Fibroblast of lung (primary cell): Measurements from ENCODE around the gene SDCCAG8. TPM values are rescaled to one million over a fixed set of nuclear protein-coding genes. Genes with fewer than 3 reads are reported as not detected.

Experiments
- DNase-seq, 2 donors: peaks; one replicate each; pipeline versions ENCODE4 v3.0.0 to v3.0.0-alpha.2; 2010; ENCODE audit warnings: low read depth in 2 of 2
- H2AFZ ChIP-seq: 2 replicates; pipeline ENCODE4 v1.5.1; 2012; ENCODE audit warnings: low read length, control low read depth, inconsistent platforms
- H3K27ac ChIP-seq: 2 replicates; pipeline ENCODE4 v1.5.1; 2011; ENCODE audit warnings: low read length, control low read depth; ENCODE audit not compliant: insufficient read depth
- H3K27me3 ChIP-seq: 2 replicates; pipeline ENCODE4 v1.5.1; 2011; ENCODE audit warnings: mild to moderate bottlenecking, low read length; ENCODE audit not compliant: control insufficient read depth, insufficient read depth
- H3K36me3 ChIP-seq: 2 replicates; pipeline ENCODE4 v1.5.1; 2011; ENCODE audit warnings: low read length; ENCODE audit not compliant: control insufficient read depth, insufficient read depth
- H3K4me1 ChIP-seq: 2 replicates; pipeline ENCODE4 v1.5.1; 2011; ENCODE audit warnings: low read length; ENCODE audit not compliant: control insufficient read depth, insufficient read depth; ENCODE audit errors: extremely low read depth
- H3K4me2 ChIP-seq: 2 replicates; pipeline ENCODE4 v1.5.1; 2011; ENCODE audit warnings: low read length, control low read depth; ENCODE audit not compliant: insufficient read depth; ENCODE audit errors: extremely low read depth
- H3K4me3 ChIP-seq, 4 experiments: fragments of 200-600 bp in 1 of 4; sonication (generic) in 1 of 4; replicated peaks in 1 of 4; 2 replicates each; pipeline ENCODE4 v1.5.1; 2011 to 2016; ENCODE audit warnings: low read length in 4 of 4, low read depth in 3 of 4, mild to moderate bottlenecking in 3 of 4, control low read depth in 2 of 4, inconsistent platforms in 1 of 4, mixed read lengths in 1 of 4; ENCODE audit not compliant: insufficient read depth in 1 of 4; ENCODE audit errors: control extremely low read depth in 1 of 4
- H3K79me2 ChIP-seq: 2 replicates; pipeline ENCODE4 v1.5.1; 2012; ENCODE audit warnings: mild to moderate bottlenecking, low read length, inconsistent platforms; ENCODE audit not compliant: control insufficient read depth, insufficient read depth
- H3K9ac ChIP-seq: 2 replicates; pipeline ENCODE4 v1.5.1; 2011; ENCODE audit warnings: mild to moderate bottlenecking, low read length, control low read depth; ENCODE audit not compliant: insufficient read depth
- H3K9me3 ChIP-seq: 2 replicates; pipeline ENCODE4 v1.5.1; 2012; ENCODE audit warnings: low read depth, low read length; ENCODE audit not compliant: control insufficient read depth, insufficient read depth
- H4K20me1 ChIP-seq: 2 replicates; pipeline ENCODE4 v1.5.1; 2011; ENCODE audit warnings: low read length; ENCODE audit not compliant: control insufficient read depth, insufficient read depth; ENCODE audit errors: extremely low read depth
- EZH2 ChIP-seq: IDR thresholded peaks from 2 replicates; pipeline ENCODE4 v1.5.1; 2012; ENCODE audit warnings: low read length, control low read depth, mild to moderate bottlenecking; ENCODE audit errors: missing control alignments
- polyA plus RNA-seq, 2 donors: library from polyadenylated mRNA; depleted of rRNA in 1 of 2; stranded (reverse) in 1 of 2; unstranded in 1 of 2; fragments of >200 nt; gene quantifications; 2 replicates each; pipeline ENCODE4 v1.2.1, GENCODE V29; 2011 to 2012; ENCODE audit warnings: missing spikeins in 1 of 2
- total RNA-seq: library from RNA; depleted of rRNA; stranded (reverse); fragments of >200 nt; gene quantifications from 2 replicates; pipeline ENCODE4 v1.2.1, GENCODE V29; 2014
- TF ChIP-seq, protein P1 (sequence below), 2 donors: IDR thresholded peaks in 1 of 2; conservative IDR thresholded peaks in 1 of 2; 1 replicate in 1 of 2; 2 replicates in 1 of 2; pipeline ENCODE4 v1.5.1; 2011 to 2012; ENCODE audit warnings: low read length in 2 of 2, control low read depth in 1 of 2, inconsistent platforms in 1 of 2, low read depth in 1 of 2, mild to moderate bottlenecking in 1 of 2

Gene SDCCAG8
- total and polyA plus RNA-seq, 2 donors (not counting 1 experiment from before 2014, with no cell fraction given), result 34.8 to 53.2 TPM

DNA sequence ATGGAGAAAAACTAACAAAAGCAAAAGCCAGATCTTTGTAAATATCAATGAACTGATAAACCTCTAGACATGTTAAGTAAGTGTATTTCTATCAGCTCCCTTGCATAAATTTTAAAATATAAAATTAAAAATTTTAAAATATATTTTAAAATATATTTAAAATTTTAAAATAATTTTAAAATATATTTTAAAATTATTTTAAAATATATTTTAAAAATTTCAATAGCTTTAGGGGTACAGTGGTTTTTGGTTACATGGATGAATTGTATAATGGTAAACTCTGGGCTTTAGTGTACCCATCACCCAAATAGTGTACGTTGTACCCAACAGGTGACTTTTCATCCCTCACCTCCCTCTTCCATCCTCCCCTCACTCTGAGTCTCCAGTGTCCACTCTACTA lies 279.2 kb downstream of the SDCCAG8 start:
- H2AFZ ChIP-seq, result no peak overlapping the region
- no peaks in the 10 kb centered on the region for H3K4me1 ChIP-seq
- H3K36me3 ChIP-seq, result no peaks in the 10 kb centered on the region
- TF ChIP-seq EZH2, result no peak
- TF ChIP-seq, protein P1, sequence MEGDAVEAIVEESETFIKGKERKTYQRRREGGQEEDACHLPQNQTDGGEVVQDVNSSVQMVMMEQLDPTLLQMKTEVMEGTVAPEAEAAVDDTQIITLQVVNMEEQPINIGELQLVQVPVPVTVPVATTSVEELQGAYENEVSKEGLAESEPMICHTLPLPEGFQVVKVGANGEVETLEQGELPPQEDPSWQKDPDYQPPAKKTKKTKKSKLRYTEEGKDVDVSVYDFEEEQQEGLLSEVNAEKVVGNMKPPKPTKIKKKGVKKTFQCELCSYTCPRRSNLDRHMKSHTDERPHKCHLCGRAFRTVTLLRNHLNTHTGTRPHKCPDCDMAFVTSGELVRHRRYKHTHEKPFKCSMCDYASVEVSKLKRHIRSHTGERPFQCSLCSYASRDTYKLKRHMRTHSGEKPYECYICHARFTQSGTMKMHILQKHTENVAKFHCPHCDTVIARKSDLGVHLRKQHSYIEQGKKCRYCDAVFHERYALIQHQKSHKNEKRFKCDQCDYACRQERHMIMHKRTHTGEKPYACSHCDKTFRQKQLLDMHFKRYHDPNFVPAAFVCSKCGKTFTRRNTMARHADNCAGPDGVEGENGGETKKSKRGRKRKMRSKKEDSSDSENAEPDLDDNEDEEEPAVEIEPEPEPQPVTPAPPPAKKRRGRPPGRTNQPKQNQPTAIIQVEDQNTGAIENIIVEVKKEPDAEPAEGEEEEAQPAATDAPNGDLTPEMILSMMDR (conservative IDR thresholded peaks at IDR 0.05 in 1 of 2, IDR thresholded peaks at IDR 0.05 in 1 of 2; ENCODE audit: low read depth in 1 of 2, low read length in 2 of 2), result no peak
- no peaks in the 10 kb centered on the region for H3K79me2 ChIP-seq
- H3K9me3 ChIP-seq, result no peaks in the 10 kb centered on the region
- no peak overlapping the region for H3K27ac ChIP-seq
- no peaks in the 10 kb centered on the region for H3K27me3 ChIP-seq
- H3K9ac ChIP-seq, result no peak overlapping the region
- H3K4me2 ChIP-seq, result no peak overlapping the region
- DNase-seq, result no peak
- no peaks in the 10 kb centered on the region for H4K20me1 ChIP-seq
- no peak overlapping the region for H3K4me3 ChIP-seq

DNA sequence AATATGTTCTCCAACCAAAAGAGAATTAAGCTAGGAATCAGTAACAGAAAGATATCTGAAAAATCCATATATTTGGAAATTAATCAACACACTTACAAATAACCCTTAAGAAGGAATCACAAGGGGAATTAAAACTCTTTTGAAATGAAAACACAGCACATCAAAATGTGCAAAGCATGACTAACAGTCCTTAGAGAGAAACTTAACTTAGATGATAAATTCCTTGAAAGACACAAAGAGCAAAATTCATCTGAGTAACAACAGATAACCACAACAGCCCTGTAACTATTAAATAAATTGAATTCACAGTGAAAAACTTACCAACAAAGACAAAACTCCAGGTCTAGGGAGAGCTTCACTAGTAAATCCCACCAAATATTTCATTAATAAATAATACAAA lies 283.8 kb downstream of the SDCCAG8 start:
- DNase-seq, result peak in 1 of 2 donors; percentile 34
- H3K4me2 ChIP-seq, result no peak overlapping the region

DNA sequence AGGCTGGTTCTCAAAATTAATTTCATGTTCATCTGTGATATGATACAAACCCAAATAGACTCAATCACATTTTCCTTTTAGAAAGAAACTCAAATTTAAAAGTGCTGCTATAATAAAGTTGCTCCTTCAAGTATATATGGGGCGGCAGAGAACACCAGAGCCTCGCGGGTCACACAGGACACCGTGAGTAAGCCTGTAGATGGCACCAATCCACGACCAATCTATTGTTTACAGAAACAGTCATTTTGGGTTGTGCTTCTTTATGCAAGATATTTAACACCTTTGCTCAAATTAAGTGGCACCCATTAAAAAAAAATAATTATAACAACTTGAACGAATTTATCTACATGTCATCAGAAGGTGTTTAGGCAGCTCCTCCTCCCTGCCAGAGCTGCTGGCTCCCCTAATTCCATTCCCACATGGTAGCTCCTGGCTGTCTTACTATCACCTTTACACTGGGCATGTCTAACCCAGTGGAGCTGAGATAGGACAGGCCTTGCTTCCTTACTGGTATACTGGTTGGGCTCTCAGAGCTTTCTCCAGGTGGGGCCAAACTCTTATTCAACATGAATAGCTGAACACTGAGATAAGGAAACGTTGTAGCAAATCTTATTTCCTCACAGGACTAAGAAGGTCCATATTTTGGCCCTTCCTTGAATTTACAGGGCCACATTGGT lies 287.0 kb downstream of the SDCCAG8 start:
- Histone ChIP-seq H3K79me2 (no peaks in the 10 kb centered on the region), H3K27ac (no peak overlapping the region), H3K4me1 (no peaks in the 10 kb centered on the region), H3K4me2 (no peak overlapping the region), H3K9me3 (no peaks in the 10 kb centered on the region), H3K27me3 (no peaks in the 10 kb centered on the region), H3K9ac (no peak overlapping the region), H2AFZ (no peak overlapping the region), H3K4me3 (no peak overlapping the region), H4K20me1 (no peaks in the 10 kb centered on the region), H3K36me3 (no peaks in the 10 kb centered on the region)
- TF ChIP-seq, protein P1 (conservative IDR thresholded peaks at IDR 0.05 in 1 of 2, IDR thresholded peaks at IDR 0.05 in 1 of 2; ENCODE audit: low read depth in 1 of 2, low read length in 2 of 2), result no peak
- no peak for TF ChIP-seq EZH2
- DNase-seq, result no peak

More for the DNA sequence above, 283.8 kb downstream of the SDCCAG8 start:
- H3K79me2 ChIP-seq, result no peaks in the 10 kb centered on the region
- no peak overlapping the region for H2AFZ ChIP-seq
- no peaks in the 10 kb centered on the region for H3K27me3 ChIP-seq
- no peaks in the 10 kb centered on the region for H3K36me3 ChIP-seq
- no peaks in the 10 kb centered on the region for H3K9me3 ChIP-seq
- H3K4me1 ChIP-seq, result no peaks in the 10 kb centered on the region
- H3K9ac ChIP-seq, result no peak overlapping the region
- no peak overlapping the region for H3K27ac ChIP-seq
- no peak for TF ChIP-seq EZH2
- TF ChIP-seq, protein P1 (conservative IDR thresholded peaks at IDR 0.05 in 1 of 2, IDR thresholded peaks at IDR 0.05 in 1 of 2; ENCODE audit: low read depth in 1 of 2, low read length in 2 of 2), result no peak
- H4K20me1 ChIP-seq, result no peaks in the 10 kb centered on the region
- no peak overlapping the region for H3K4me3 ChIP-seq
